ENCODE measurements around the gene C1orf232.

Gene C1orf232

GRCh38 chr1:26122988-26123973 lies 45.5 kb downstream of the C1orf232 start:
- no peak for DNase-seq

DNA sequence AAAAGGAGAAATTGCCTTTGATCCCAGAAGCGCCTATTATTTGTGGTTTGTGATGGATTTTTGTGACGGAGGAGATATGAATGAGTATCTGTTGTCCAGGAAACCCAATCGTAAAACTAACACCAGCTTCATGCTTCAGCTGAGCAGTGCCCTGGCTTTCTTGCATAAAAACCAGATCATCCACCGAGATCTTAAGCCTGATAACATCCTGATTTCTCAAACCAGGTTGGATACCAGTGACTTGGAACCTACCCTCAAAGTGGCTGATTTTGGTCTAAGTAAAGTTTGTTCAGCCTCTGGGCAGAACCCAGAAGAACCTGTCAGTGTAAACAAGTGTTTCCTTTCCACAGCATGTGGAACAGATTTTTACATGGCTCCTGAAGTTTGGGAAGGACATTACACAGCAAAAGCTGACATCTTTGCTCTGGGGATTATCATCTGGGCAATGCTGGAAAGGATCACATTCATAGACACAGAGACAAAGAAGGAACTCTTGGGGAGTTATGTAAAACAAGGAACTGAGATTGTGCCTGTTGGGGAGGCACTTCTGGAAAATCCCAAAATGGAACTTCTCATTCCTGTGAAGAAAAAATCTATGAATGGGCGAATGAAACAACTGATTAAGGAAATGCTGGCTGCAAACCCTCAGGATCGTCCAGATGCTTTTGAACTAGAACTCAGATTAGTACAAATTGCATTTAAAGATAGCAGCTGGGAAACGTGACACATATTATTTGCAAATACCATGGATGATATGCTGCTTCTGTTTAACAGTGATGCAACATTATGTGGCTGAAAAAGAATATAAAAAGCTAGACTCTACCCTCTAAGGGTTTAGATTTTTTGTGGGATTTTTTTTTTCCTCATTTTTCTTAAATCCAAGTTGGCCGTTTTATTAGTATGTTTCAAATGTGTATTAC lies 46.6 kb downstream of the C1orf232 start:
- no peak for DNase-seq

DNA sequence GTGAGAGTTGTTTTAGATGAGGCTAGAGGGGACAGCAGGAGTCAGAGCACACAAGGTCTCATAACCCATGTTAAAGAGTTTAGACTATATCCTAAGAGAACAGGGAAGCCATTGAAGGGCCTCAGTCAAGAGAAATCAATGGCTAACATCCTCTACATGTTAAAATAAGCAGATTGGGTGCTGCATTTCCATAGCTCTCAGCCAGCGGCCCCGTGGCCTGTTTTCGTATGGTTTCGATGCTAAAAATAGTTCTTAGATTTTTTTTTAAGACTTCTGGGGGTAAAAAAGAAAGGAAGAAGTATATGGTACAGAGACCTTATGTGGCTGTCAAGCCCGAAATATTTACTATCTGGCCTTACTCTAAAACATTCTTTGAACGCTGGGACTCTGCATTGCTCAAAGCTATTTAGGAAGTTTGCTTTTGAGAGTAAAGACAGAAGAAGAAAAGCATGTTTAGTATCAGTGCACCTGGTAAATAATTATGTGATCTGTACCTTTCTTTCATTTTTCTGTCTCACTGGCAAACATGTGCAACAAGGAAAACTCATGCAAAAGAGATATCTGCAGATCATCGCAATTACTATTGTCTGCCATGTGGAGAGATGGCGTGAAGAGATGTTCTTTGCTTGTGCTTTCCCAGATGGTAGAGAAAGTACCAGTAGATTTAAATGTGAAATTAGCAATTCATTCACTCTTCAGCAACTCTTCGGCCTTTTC lies 48.7 kb downstream of the C1orf232 start:
- DNase-seq, result no peak

DNA sequence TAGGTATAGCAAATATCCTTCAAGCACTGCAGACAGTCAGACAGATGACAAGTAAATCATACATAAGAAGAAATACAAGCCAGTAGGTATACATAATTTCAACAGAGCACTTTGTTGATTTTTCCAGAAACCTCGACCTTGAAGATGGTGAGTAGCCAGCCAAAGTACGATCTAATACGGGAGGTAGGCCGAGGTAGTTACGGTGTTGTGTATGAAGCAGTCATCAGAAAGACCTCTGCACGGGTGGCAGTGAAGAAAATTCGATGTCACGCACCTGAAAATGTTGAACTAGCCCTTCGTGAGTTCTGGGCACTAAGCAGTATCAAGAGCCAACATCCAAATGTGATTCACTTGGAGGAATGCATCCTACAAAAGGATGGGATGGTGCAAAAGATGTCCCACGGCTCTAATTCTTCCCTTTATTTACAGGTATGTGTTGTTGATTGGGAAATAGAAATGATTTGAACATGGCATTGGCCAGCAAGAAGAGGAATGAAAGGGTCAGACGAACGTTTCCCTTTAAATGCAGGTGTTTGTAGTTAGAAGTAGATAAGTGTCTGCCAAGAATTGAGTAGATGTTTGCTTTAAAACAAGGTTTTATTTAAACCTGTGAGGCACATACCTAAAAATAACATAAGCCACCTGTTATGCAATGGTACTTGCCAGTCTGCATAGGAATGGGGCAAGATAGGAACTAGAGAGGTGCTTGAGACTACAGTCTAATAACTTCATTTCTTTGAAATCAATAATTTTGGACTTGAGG lies 54.4 kb downstream of the C1orf232 start:
- DNase-seq, result no peak
